Measurements from ENCODE around the gene WNT9A.

The WNT9A gene

GRCh38 chr1:227926896-227927885 lies 20.5 kb downstream of the WNT9A start:
- FAIRE-seq (no peak), DNase-seq (ENCODE audit: insufficient read length, low spot score) (no peak)
- no peak for TF ChIP-seq POLR2A (IDR thresholded peaks at IDR 0.05; ENCODE audit: low read depth, low read length)

DNA sequence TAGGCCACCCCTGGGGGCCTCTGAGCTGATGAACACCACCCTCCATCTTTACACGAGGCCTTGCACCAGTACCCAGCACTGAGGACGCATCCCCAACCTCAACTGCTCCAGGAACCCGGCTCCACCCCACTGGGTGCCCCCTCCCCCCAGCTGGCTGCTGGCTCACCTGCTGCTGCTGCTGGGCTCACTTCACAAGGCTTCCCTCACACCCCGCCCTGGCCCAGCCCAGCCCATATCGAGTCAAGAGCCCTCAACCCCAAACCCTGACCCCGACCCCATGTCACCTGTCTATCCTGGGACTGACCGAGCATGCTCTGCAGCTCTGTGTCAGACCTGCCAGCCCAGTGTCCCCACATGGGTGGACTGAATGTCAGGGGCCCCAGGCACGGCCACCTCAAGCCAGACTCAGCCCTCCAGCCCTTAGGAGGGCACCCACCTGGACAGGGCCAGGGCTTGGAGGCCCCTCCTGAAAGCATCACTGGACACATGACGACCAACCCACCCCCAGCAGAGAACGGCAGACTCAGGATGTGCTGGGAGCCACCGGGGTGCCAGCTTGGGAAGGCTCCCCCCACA lies 21.4 kb downstream of the WNT9A start:
- FAIRE-seq (no peak), DNase-seq (ENCODE audit: insufficient read length, low spot score) (no peak)
- TF ChIP-seq POLR2A (IDR thresholded peaks at IDR 0.05; ENCODE audit: low read depth, low read length), result no peak

- no peak for DNase-seq (ENCODE audit: insufficient read length, low spot score)
- TF ChIP-seq POLR2A (IDR thresholded peaks at IDR 0.05; ENCODE audit: low read depth, low read length), result no peak
- FAIRE-seq, result no peak
Measured at GRCh38 chr1:227925582-227926198, 22.0 kb downstream of the WNT9A start.

- TF ChIP-seq POLR2A (IDR thresholded peaks at IDR 0.05; ENCODE audit: low read depth, low read length), result no peak
- FAIRE-seq, result no peak
- no peak for DNase-seq (ENCODE audit: insufficient read length, low spot score)
Measured at GRCh38 chr1:227924833-227925574, 22.7 kb downstream of the WNT9A start.

- TF ChIP-seq POLR2A (IDR thresholded peaks at IDR 0.05; ENCODE audit: low read depth, low read length), result no peak
- FAIRE-seq, result no peak
- DNase-seq (ENCODE audit: insufficient read length, low spot score), result no peak
Measured at GRCh38 chr1:227924168-227924832, 23.4 kb downstream of the WNT9A start.

DNA sequence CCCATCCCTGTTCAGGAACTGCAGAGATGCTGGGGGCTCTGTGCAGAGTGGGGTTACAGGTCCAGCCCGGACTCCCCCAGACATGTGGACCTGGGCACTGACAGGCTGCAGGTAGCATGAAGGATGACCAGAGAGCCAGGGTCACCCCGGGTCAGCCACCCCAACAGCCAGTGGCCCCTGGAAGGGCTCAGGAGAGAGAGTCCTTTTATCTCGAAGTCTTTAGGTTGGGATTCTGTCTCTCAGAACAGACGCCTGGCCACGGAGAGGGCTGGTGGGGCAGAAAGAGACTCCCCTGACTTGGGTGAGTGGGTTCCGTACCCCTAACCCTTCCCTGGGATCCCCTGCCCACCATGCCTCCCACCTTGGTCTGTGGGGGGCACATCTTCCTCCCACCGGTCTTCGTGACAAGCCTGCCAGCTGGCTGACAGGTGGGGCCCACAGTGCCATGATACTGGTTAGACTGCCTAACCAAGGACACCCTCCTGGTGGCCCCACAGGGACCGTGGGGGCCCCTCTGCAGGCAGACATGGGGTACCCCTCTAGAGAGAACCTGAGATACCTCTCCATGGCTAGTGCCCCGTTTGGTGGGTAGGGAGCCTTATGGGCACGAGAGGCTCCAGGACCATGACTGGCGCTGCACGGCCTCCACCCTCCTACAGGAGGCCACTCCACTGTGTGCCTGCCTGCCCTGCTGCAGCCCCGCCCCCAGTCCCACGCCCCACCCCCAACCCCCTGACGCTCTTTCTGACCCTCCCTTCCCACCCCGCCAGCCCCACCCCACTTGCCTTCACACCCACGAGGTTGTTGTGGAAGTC lies 24.2 kb downstream of the WNT9A start:
- TF ChIP-seq POLR2A (IDR thresholded peaks at IDR 0.05; ENCODE audit: low read depth, low read length), result no peak
- DNase-seq (ENCODE audit: insufficient read length, low spot score), result no peak
- no peak for FAIRE-seq

GRCh38 chr1:227922501-227923352 lies 25.0 kb downstream of the WNT9A start:
- no peak for TF ChIP-seq POLR2A (IDR thresholded peaks at IDR 0.05; ENCODE audit: low read depth, low read length)
- no peak for FAIRE-seq
- DNase-seq (ENCODE audit: insufficient read length, low spot score), result no peak

GRCh38 chr1:227921461-227922185 lies 26.1 kb downstream of the WNT9A start:
- DNase-seq (ENCODE audit: insufficient read length, low spot score), result no peak
- no peak for TF ChIP-seq POLR2A (IDR thresholded peaks at IDR 0.05; ENCODE audit: low read depth, low read length)
- FAIRE-seq, result no peak

GRCh38 chr1:227920896-227921295 lies 26.8 kb downstream of the WNT9A start:
- no peak for TF ChIP-seq POLR2A (IDR thresholded peaks at IDR 0.05; ENCODE audit: low read depth, low read length)
- no peak for DNase-seq (ENCODE audit: insufficient read length, low spot score)
- FAIRE-seq, result no peak

GRCh38 chr1:227920426-227920825 lies 27.3 kb downstream of the WNT9A start:
- FAIRE-seq (no peak), DNase-seq (ENCODE audit: insufficient read length, low spot score) (no peak)
- TF ChIP-seq POLR2A (IDR thresholded peaks at IDR 0.05; ENCODE audit: low read depth, low read length), result no peak

DNA sequence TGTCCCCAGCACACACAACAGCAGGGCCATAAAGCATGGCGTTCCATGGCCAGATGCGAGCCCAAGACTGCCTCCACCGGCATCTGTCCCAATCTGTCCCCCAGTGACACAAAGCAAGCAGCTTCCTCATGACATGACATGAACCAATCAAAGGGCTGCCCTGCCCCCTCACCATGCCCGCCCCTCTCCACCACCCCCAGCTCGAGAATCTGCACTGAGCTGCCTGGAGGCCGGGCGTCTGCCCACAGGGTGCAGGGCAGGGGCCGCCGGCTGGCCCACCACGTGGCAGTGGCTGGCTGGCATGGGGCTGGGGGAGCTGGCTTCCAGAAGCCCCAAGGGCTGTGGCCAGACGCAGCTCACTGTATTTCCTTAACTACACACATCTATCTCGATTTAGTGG lies 27.8 kb downstream of the WNT9A start:
- DNase-seq (ENCODE audit: insufficient read length, low spot score), result no peak
- FAIRE-seq, result no peak
- no peak for TF ChIP-seq POLR2A (IDR thresholded peaks at IDR 0.05; ENCODE audit: low read depth, low read length)

Data from H54 (cell line).